ENCODE data around the gene MRNIP.

The MRNIP gene

DNA sequence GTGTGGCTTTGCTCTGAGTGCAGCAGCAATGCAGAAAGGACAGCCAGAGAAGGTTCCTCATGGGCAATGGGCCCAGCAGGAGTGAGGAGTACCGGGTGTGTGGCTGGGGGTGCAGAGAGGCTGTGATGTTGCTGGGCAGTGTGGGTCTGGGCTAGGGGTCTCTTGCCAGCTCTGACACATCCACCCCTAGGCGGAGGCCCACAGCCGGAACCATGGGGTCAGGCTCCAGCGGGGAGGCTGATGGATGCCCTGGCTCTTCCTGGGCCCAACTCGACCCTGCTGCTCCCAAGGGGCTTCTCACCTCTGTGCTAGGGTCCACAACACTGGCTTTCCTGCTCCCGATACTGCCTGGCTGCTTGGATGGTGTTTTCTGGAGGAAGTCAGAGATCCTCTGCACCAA lies 29.2 kb upstream of the MRNIP start:
- DNase-seq (ENCODE audit: low spot score) = no peak

GRCh38 chr5:179887095-179887494 lies 28.5 kb upstream of the MRNIP start:
- no peak for DNase-seq (ENCODE audit: low spot score)

DNA sequence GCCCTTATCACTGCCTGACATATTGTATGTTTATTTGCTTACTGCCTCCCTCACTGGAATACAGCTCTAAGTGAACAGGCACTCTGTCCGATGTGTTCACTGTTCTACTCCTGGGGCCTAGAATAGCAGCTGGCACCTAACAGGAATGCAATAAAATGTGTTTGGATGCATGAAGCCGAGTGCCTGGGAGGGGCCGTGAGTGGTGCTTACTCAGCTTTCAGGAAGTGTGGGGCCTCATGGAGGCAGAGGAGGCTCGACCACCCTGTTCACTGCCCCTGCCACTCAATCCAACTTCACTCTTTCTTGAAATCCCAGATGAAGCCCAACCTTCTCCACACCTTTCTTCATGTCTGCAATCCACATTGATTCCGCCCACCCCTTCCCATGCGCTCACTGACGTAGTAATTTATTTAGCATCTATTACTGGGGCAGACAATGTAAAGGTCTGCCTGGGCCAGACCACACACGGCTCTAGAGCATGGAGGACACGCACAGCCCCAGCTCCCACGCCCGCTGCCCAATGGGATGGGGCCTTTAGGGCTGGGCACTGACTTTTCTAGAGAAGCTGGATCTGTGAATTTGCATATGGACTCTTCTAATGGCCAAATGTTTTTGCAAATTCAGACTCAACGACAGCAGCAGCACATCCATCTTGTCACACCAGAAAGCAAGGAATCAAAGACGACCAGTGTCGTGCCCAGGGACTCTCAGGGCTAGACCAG lies 27.7 kb upstream of the MRNIP start:
- DNase-seq (ENCODE audit: low spot score) = no peak

DNA sequence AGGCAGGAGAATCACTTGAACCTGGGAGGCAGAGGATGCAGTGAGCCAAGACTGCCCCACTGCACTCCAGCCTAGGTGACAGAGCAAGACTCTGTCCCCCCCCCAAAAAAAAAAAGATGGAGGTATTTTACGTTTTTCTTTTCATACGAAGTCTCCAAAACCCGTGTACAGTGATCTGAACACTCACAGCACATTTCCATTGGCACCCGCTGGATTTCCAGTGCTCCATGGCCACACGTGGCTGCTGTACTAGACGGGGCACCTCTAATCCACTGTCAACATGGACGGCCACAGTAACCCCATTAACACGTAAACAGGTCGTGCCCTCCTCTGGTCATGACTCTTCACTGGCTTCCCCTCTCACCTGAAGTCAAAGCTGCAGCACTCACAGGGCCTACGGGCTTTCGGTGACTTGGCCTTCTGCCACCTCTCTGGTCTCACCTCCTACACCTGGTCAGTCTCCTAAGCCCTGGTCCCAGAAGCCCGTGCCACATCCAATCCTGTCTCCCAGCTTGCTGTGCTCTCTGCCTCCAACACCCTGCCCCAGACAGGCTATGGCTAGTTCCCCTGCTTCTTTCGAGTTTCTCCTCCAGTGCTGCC lies 27.0 kb upstream of the MRNIP start:
- DNase-seq (ENCODE audit: low spot score) = no peak

GRCh38 chr5:179883163-179883562 lies 24.5 kb upstream of the MRNIP start:
- no peak for DNase-seq (ENCODE audit: low spot score)

DNA sequence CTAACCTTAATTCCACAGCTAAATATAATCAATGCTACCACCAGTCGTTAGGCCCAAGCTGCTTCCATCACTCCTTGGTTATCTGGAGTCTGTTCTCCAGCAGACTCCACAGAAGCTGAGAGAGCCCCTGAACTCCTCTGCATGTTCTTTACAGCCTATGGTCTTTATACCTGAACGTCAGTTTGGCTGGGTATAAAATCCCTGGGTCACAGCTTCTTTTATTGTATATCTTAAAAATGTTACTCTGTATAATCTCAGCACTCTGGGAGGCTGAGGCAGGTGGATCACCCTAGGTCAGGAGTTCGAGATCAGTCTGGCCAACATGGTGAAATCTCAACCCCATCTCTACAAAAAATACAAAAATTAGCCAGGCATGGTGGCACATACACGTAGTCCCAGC lies 23.7 kb upstream of the MRNIP start:
- DNase-seq (ENCODE audit: low spot score) = no peak

DNA sequence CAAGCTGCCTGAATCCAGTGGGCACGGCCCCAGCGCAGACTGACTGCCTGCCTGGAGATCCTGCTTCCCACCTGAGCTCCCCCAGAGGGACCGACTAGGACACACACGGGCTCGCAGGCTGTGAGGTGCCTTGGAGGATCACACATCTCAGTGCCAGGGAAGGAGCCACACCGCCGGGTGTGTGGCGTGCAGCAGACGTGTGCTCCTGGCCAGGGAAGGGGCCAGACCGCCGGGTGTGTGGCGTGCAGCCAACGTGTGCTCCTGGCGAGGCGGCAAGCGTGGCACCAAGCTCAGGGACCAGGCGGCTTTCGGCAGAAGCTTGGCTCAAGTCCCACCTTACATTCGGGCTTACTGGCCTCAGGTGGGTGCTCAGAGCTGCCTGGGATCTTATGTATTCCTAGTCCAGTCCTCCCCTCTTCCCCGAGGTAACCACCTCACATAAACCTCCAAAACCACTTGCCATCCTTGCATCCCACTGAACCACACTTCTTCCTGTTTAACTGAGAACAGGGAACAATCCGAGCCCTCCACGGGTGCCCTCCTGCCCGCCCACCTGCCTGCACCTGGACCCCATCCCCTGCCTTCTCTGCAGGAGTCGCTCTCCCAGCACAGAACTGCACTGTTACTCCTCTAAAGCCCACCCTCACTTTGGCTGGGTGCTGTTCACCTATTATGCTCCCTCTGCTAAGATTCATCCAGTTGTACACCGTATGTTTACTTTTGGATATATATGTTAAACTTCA lies 22.4 kb upstream of the MRNIP start:
- no peak for DNase-seq (ENCODE audit: low spot score)

DNA sequence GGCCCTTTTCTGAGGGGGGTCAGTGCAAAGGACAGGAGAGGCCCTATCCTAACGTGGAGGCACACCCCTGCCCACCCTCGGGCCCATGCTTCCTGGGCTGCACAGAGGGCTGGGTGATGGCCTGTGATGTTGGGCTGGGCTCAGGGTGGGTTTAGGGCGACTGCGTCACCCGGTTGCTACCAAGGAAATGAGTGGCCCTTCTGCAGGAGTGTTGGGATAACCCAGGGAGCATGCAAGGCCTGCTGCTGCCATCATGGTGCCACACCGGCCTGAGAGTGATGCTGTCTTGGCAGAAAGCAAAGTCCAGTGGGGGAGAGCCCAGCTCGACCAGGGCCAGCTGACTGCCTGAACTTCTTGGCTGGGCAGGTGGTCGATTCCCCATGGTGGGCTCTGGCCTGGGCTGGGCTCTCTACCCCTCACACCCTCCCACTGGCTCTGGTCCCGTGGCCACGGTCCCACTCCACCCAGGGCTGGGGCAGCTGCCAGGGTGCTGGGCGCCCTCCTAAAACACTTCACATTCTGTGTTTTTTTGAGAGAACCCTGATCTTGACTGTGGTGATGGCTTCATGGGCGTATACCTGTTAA lies 21.5 kb upstream of the MRNIP start:
- DNase-seq (ENCODE audit: low spot score) = no peak

GRCh38 chr5:179879690-179880010 lies 21.0 kb upstream of the MRNIP start:
- no peak for DNase-seq (ENCODE audit: low spot score)

DNA sequence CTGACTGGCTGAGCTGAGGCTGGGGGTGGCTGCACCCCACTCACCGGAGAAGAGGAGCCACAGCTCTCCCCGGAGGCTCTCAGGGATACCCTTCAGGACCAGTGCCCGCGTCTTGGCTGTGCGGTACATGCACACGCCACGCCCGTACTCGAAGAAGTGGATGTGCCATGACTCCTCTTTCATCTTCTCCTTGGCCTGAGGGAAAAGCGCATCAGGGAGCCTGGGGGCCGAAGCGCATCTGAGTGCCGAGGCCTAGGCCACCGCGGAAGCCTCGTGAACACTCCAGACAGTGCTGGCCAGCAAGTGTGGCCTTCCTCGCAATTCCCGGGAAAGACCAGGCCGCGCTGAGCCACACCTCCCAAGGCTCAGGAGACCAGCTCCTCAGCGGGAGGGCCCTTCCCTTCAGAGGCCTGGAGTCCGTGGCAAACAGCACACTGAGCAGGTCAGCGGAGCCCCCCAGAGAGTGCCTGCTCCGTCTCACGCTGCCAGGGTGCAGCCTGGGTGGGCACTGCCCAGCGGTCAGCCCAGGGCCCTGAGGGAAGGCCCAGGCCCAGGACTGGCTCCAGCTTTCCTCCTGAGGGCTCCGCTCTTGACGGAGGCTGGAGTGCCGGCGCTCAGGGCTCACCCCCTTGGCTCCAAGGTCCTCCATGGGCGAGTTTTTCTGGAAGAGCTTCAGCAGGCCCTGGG lies 20.5 kb upstream of the MRNIP start:
- no peak for DNase-seq (ENCODE audit: low spot score)

- DNase-seq (ENCODE audit: low spot score) = no peak
Observed at GRCh38 chr5:179878222-179879002, 19.8 kb upstream of the MRNIP start.

GRCh38 chr5:179876610-179876952 lies 18.0 kb upstream of the MRNIP start:
- no peak for DNase-seq (ENCODE audit: low spot score)

DNA sequence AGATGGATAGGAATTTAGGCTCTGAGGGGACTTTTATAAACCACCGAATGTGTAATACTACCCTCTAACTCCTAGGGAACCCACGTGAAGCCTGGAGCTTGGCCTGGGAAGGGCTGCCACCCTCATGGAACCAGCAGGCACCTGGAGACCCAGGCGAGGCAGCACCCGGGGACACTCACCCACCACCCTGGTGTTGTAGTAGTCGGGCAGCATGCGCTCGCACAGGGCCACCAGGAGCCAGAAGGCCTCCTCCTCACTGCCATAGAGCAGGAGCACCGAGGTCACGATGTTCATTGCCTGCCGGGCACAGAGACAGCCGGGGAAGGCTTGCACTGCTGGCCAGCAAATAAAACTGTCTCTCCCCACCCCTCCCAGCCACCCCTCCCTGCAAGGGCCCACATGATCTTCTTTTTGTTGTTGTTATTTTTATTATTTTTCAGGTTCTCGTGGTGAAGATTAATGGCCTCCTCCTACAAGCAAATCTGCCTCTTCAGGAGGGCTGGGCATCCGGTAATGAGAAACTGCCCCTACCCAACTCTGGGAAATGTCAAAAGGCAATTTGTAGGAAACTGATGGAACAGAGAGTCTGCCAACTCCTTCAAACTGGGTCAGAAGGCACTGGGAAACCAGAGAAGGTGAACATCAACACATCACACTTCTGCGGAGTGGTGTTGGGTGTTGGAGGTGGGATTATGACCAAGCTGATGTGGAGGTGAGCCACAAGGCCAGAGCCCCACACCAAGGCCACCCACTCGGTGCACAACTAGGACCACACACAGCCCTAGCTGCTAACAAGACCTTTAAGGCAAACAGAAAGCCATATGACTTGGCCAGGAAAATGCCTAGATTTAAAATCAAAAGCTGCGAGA lies 17.4 kb upstream of the MRNIP start:
- DNase-seq (ENCODE audit: low spot score) = no peak

GRCh38 chr5:179874536-179875292 lies 16.1 kb upstream of the MRNIP start:
- no peak for DNase-seq (ENCODE audit: low spot score)

GRCh38 chr5:179874136-179874535 lies 15.5 kb upstream of the MRNIP start:
- DNase-seq (ENCODE audit: low spot score) = no peak

DNA sequence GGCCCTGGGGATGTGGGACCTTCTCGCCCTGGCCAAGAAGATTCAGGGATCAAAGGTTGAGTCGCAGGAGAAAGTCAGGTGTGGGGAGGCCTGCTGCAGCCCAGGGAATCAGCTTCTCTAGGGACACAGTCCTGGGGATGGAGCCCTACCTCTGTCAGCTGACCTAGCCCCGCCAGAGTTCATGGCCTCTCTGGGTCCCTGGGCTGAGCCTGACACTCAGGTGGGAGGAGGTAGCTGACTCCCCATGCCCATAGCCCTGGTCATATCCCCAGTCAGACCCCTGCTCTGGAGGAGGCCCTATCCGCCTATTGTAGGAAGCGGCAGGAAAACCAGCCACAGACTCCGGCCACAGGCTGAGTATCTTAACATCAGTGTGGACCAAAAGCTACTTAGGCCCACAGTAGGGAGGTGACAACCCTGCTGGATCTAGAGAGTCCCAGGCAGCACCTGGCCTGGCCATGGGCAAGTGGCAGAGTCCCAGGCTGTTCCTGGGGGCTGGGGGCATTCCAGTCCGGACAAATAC lies 15.0 kb upstream of the MRNIP start:
- DNase-seq (ENCODE audit: low spot score) = no peak

DNA sequence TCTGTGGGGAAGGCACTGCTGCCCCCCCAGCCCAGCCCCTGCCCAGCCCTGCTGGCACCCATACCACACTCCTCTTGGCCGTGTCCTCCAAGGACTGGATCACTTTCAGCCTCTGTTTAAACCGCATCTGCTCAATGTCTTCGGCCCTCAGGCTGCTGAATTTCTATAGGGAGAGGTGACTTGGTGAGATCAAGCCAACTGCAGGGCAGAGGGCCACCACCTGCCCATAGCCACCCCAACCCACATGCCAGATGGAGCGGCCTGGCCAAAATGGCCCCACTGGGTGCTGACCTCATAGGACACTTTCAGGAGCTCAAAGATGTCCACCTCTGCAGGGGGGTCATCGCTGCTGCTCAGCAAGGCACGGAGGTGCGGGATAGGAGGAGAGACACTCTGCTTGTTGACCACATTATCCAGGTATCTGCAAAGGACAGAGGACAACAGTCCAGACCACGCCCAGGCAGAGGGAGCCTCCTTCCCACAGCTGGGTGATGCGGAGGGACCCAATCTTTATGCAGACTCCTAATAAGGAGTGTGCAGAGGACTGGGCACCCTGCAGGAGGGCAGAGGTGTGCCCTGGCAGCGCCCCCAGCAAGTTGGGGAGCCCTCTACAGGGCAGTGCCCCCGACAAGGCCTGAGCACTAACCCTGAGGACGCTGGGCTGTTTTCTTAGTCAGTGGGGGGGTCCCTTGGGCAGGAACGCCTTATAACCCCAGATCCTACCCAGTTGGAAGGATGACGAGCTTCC lies 14.4 kb upstream of the MRNIP start:
- DNase-seq (ENCODE audit: low spot score) = no peak

DNA sequence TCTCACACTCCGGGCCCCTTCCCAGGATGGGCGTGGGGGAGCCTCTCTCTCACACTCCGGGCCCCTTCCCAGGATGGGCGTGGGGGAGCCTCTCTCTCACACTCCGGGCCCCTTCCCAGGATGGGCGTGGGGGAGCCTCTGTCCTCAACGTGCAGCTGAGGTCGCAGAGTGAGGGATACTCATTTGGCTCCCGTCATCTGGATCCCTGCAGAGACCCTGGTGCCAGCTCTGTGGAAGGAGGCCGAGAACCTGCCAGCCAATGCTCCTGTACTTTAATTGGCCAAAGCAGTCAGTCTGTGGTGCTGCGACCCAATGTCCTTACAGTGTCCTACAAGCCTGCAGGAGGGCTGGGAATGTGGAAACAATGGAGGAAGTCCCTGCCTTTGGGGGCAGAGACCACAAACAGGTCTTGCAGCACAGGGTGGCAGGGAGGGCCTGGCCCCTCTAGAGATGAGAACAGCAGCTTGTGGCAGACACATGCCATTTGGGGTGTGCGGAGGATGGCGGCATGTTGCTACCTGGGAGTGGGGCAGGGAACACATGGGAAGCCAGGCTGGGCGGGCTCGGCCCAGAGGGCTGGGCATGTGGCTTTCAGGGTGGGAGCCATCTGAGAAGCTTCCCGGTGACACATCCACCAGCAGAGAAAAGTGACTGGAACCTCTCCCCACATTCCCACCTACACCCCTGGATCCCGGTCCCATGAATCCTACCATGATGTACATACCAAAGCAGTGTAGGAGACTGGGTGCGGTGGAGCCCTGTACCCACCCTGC lies 13.6 kb upstream of the MRNIP start:
- DNase-seq (ENCODE audit: low spot score) = no peak
